Activated gamma-delta T cell (primary cell): ENCODE data around the gene PMM1.

ENCODE experiments used
- DNase-seq: peaks from one replicate; lab custom pipeline; 2025; lab: John Stamatoyannopoulos, UW

PMM1 gene

GRCh38 chr22:41538583-41538982 lies 51.1 kb downstream of the PMM1 start:
- no peak for DNase-seq

- DNase-seq, result no peak
Measured at GRCh38 chr22:41537203-41537602, 52.4 kb downstream of the PMM1 start.

GRCh38 chr22:41535244-41535643 lies 54.4 kb downstream of the PMM1 start:
- no peak for DNase-seq

GRCh38 chr22:41534219-41534618 lies 55.4 kb downstream of the PMM1 start:
- no peak for DNase-seq

GRCh38 chr22:41532908-41533825 lies 56.5 kb downstream of the PMM1 start:
- DNase-seq, result no peak

- DNase-seq, result no peak
Measured at GRCh38 chr22:41531715-41532477, 57.7 kb downstream of the PMM1 start.

GRCh38 chr22:41530890-41531714 lies 58.5 kb downstream of the PMM1 start:
- no peak for DNase-seq

GRCh38 chr22:41528938-41529561 lies 60.6 kb downstream of the PMM1 start:
- DNase-seq, result no peak

GRCh38 chr22:41528132-41528766 lies 61.4 kb downstream of the PMM1 start:
- no peak for DNase-seq
